Tibial nerve (tissue), 4 donors: ENCODE data around the gene SMAD6.

Experiments used
- CTCF ChIP-seq, 5 experiments: fragments of 200-600 bp in 3 of 5; fragments of 450-650 bp in 2 of 5; sonication (generic) in 3 of 5; IDR thresholded peaks; one replicate each; pipeline ENCODE4 v1.5.1; 2016 to 2019; ENCODE audit warnings: antibody characterized with exemption in 5 of 5, mild to moderate bottlenecking in 3 of 5, moderate library complexity in 2 of 5
- EP300 ChIP-seq, 2 donors: sonication (generic); formaldehyde crosslinking; IDR thresholded peaks; one replicate each; pipeline ENCODE4 v1.6.1; 2017; ENCODE audit warnings: antibody characterized with exemption in 2 of 2, mild to moderate bottlenecking in 1 of 2
- POLR2A ChIP-seq, 2 donors: fragments of 450-650 bp; IDR thresholded peaks; one replicate each; pipeline ENCODE4 v1.6.1; 2017; ENCODE audit warnings: antibody characterized with exemption in 2 of 2, mild to moderate bottlenecking in 2 of 2, moderate library complexity in 2 of 2

GRCh38 chr15:66763186-66764071, 61.4 kb downstream of the SMAD6 start:
- TF ChIP-seq CTCF (IDR thresholded peaks at IDR 0.05) (no peak), POLR2A (IDR thresholded peaks at IDR 0.05) (no peak), EP300 (IDR thresholded peaks at IDR 0.05) (no peak)
